HCT116 (cell line): ENCODE measurements around the gene AKAP11.

Source experiments
- CTCF ChIP-seq, 3 experiments: fragments of 200-600 bp in 1 of 3; sonication (generic) in 1 of 3; IDR thresholded peaks in 2 of 3; conservative IDR thresholded peaks in 1 of 3; 2 replicates each; pipeline ENCODE4 v1.5.1; 2012 to 2017; ENCODE audit warnings: low read depth in 2 of 3, low read length in 2 of 3, antibody characterized with exemption in 1 of 3, borderline replicate concordance in 1 of 3, control low read depth in 1 of 3, mild to moderate bottlenecking in 1 of 3, mixed read lengths in 1 of 3, mixed run types in 1 of 3, moderate library complexity in 1 of 3; ENCODE audit not compliant: insufficient read depth in 1 of 3
- EZH2 ChIP-seq: fragments of 200-600 bp; sonication (generic); IDR thresholded peaks from 2 replicates; pipeline ENCODE4 v1.6.1; 2017; ENCODE audit warnings: antibody characterized with exemption, mixed run types
- POLR2A ChIP-seq: IDR thresholded peaks from 2 replicates; pipeline ENCODE4 v1.7.0; 2011; ENCODE audit warnings: borderline replicate concordance; ENCODE audit not compliant: insufficient read depth, insufficient read length; ENCODE audit errors: extremely low read depth

GRCh38 chr13:42318570-42318969 lies 46.6 kb downstream of the AKAP11 start:
- TF ChIP-seq CTCF (IDR thresholded peaks at IDR 0.05 in 2 of 3, conservative IDR thresholded peaks at IDR 0.05 in 1 of 3; ENCODE audit: borderline replicate concordance in 1 of 3, insufficient read depth in 1 of 3, low read depth in 2 of 3, low read length in 2 of 3) (no peak), POLR2A (no peak), EZH2 (no peak)
